ENCODE data around the gene MAP3K3. TPM values are rescaled to one million over a fixed set of nuclear protein-coding genes. Genes with fewer than 3 reads are reported as not detected.

Gene MAP3K3
- total RNA-seq, 2 donors from 2014 or later, result 13.4 to 15.5 TPM

- intact Hi-C loops (cut with DNase I), result no loop called here
- Histone ChIP-seq H3K4me3 (no peak overlapping the region), H3K27me3 (no peaks in the 10 kb centered on the region), H3K9ac (ENCODE audit: low read depth in 2 of 2, low read length in 2 of 2) (no peak overlapping the region), H3K27ac (no peak overlapping the region), H3K36me3 (no peaks in the 10 kb centered on the region), H3K9me3 (no peaks in the 10 kb centered on the region), H3K4me1 (peaks cover 9% of the 10 kb centered on the region)
- no peak for TF ChIP-seq CTCF (IDR thresholded peaks at IDR 0.05)
- no peak for DNase-seq
These were observed 25.2 kb upstream of the MAP3K3 start for GRCh38 chr17:63596856-63597586.

GRCh38 chr17:63598281-63598680 lies 23.9 kb upstream of the MAP3K3 start:
- Histone ChIP-seq H3K9ac (ENCODE audit: low read depth in 2 of 2, low read length in 2 of 2) (no peak overlapping the region), H3K36me3 (no peaks in the 10 kb centered on the region), H3K4me3 (no peak overlapping the region), H3K27me3 (no peaks in the 10 kb centered on the region), H3K4me1 (peaks cover 9% of the 10 kb centered on the region), H3K27ac (no peak overlapping the region), H3K9me3 (no peaks in the 10 kb centered on the region)
- intact Hi-C loops (cut with DNase I), result no loop called here
- no peak for TF ChIP-seq CTCF (IDR thresholded peaks at IDR 0.05)
- DNase-seq, result no peak

GRCh38 chr17:63600569-63601438 lies 21.4 kb upstream of the MAP3K3 start, which contains the start of gene TACO1:
TACO1 (plus strand) TSS chr17:63600895; CDS start chr17:63601084, 189 bp downstream.
- intact Hi-C loops (cut with DNase I), result no loop called here
- peak within 1 kb of the TSS; percentile 98 for H3K4me3 ChIP-seq
- TF ChIP-seq CTCF (IDR thresholded peaks at IDR 0.05), result no peak
- H3K4me1 ChIP-seq, result peaks cover 9% of the 10 kb centered on the region
- no peaks in the 10 kb centered on the region for H3K27me3 ChIP-seq
- peak; percentile 85 for DNase-seq
- no peaks in the 10 kb centered on the region for H3K36me3 ChIP-seq
- no peaks in the 10 kb centered on the region for H3K9me3 ChIP-seq
- H3K27ac ChIP-seq, result peak within 1 kb of the TSS; percentile 83
- peak within 1 kb of the TSS; percentile 63 to 76 for H3K9ac ChIP-seq (ENCODE audit: low read depth in 2 of 2, low read length in 2 of 2)

- intact Hi-C loops (cut with DNase I), result no loop called here
- Histone ChIP-seq H3K27ac (peak overlapping the region; percentile 83), H3K27me3 (no peaks in the 10 kb centered on the region), H3K9ac (ENCODE audit: low read depth in 2 of 2, low read length in 2 of 2) (peak overlapping the region; percentile 63 to 76), H3K9me3 (no peaks in the 10 kb centered on the region), H3K4me3 (peak overlapping the region; percentile 98), H3K36me3 (peaks cover 6% of the 10 kb centered on the region), H3K4me1 (peaks cover 9% of the 10 kb centered on the region)
- DNase-seq, result peak; percentile 62
- no peak for TF ChIP-seq CTCF (IDR thresholded peaks at IDR 0.05)
These were observed 20.5 kb upstream of the MAP3K3 start for GRCh38 chr17:63601439-63602371.

Data from colonic mucosa (tissue), 4 donors.